PC-3 (cell line): ENCODE results near the gene AUH.

Experiments used
- EZH2 ChIP-seq: fragments of 300-600 bp; sonication (generic); IDR thresholded peaks from one replicate; pipeline ENCODE4 v1.6.1; 2017; ENCODE audit warnings: antibody characterized with exemption, mild to moderate bottlenecking, low read length; ENCODE audit not compliant: unreplicated experiment
- EZH2phosphoT487 ChIP-seq: fragments of 300-600 bp; sonication (generic); IDR thresholded peaks from 2 replicates; pipeline ENCODE4 v1.6.1; 2018; ENCODE audit warnings: mild to moderate bottlenecking, antibody characterized with exemption, low read length, borderline replicate concordance
- TF ChIP-seq, protein P1 (sequence below): fragments of 300-600 bp; sonication (generic); conservative IDR thresholded peaks from 2 replicates; pipeline ENCODE4 v1.5.1; 2017; ENCODE audit warnings: antibody characterized with exemption, low read depth, mild to moderate bottlenecking, low read length

GRCh38 chr9:91346644-91347043 is 15.1 kb downstream of the AUH start:
- TF ChIP-seq, protein P1, sequence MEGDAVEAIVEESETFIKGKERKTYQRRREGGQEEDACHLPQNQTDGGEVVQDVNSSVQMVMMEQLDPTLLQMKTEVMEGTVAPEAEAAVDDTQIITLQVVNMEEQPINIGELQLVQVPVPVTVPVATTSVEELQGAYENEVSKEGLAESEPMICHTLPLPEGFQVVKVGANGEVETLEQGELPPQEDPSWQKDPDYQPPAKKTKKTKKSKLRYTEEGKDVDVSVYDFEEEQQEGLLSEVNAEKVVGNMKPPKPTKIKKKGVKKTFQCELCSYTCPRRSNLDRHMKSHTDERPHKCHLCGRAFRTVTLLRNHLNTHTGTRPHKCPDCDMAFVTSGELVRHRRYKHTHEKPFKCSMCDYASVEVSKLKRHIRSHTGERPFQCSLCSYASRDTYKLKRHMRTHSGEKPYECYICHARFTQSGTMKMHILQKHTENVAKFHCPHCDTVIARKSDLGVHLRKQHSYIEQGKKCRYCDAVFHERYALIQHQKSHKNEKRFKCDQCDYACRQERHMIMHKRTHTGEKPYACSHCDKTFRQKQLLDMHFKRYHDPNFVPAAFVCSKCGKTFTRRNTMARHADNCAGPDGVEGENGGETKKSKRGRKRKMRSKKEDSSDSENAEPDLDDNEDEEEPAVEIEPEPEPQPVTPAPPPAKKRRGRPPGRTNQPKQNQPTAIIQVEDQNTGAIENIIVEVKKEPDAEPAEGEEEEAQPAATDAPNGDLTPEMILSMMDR, result no peak
- TF ChIP-seq EZH2 (no peak), EZH2phosphoT487 (no peak)
